Measurements from ENCODE around the gene CEP350. TPM values are rescaled to one million over a fixed set of nuclear protein-coding genes. Genes with fewer than 3 reads are reported as not detected.

The CEP350 gene
- total and polyA plus RNA-seq, 2 of the 4 experiments (the other 2 are of a cell fraction), result 5.0 to 36.4 TPM

- dilution Hi-C loops (cut with HindIII; ENCODE audit: low sequenced_read_pairs, unreplicated experiment), result no loop called here
- Histone ChIP-seq H4K91ac (ENCODE audit: insufficient read depth, low read depth, low read length) (no peak overlapping the region), H3K18ac (ENCODE audit: low read depth, low read length) (no peak overlapping the region), H3K23ac (ENCODE audit: low read depth, low read length) (no peak overlapping the region), H2AK9ac (replicated peaks; ENCODE audit: low read depth, low read length, poor library complexity) (no peak overlapping the region), H2BK20ac (ENCODE audit: low read depth, low read length) (no peak overlapping the region), H4K5ac (ENCODE audit: low read depth, low read length) (no peak overlapping the region), H2BK120ac (ENCODE audit: low read depth, low read length) (no peak overlapping the region), H3K79me1 (ENCODE audit: low read depth in 1 of 2, low read length in 2 of 2) (no peaks in the 10 kb centered on the region), H2AK5ac (ENCODE audit: low read depth, low read length) (no peak overlapping the region), H2BK15ac (ENCODE audit: low read depth, low read length) (no peak overlapping the region), H4K20me1 (ENCODE audit: insufficient read depth, low read length) (no peaks in the 10 kb centered on the region), H3K27me3 (ENCODE audit: control insufficient read depth, insufficient read depth, low read length) (no peaks in the 10 kb centered on the region), H3K27ac (ENCODE audit: insufficient read depth, low read length) (no peak overlapping the region), H3K4me1 (ENCODE audit: control insufficient read depth, insufficient read depth, low read length) (peaks cover 6% of the 10 kb centered on the region), H3K4me3 (ENCODE audit: insufficient read depth, low read depth, low read length) (no peak overlapping the region), H3K56ac (ENCODE audit: extremely low read depth, insufficient read depth, low read length) (no peak overlapping the region), H2BK5ac (ENCODE audit: low read depth, low read length, poor library complexity, severe bottlenecking) (no peak overlapping the region), H3K9ac (ENCODE audit: low read depth, low read length) (no peak overlapping the region), H3K9me1 (ENCODE audit: insufficient read depth, low read length) (no peaks in the 10 kb centered on the region), H3K9me3 (ENCODE audit: control insufficient read depth, insufficient read depth, low read length) (no peaks in the 10 kb centered on the region), H3K36me3 (ENCODE audit: control insufficient read depth, insufficient read depth, low read length) (no peaks in the 10 kb centered on the region), H3K4ac (ENCODE audit: low read depth, low read length) (no peak overlapping the region), H4K8ac (ENCODE audit: low read depth in 2 of 2, low read length in 2 of 2) (no peak overlapping the region; a peak in 1 of 4 replicates), H2AFZ (replicated peaks; ENCODE audit: low read length, poor library complexity) (no peak overlapping the region), H3K14ac (replicated peaks; ENCODE audit: low read depth, low read length) (no peak overlapping the region), H3K4me2 (ENCODE audit: low read depth, low read length) (no peak overlapping the region)
- DNase-seq (no peak), ATAC-seq (ENCODE audit: low read depth) (no peak)
- ChIA-PET CTCF (no interaction called here), POLR2A (ENCODE audit: unreplicated experiment) (no interaction called here)
- no TSS peak for BruUV-seq (replicated peaks)
- in situ Hi-C loops (cut with MboI; ENCODE audit: low sequenced_read_pairs), result no loop called here
- intact Hi-C loops (cut with micrococcal nuclease), result no loop called here
- TF ChIP-seq MAFK (IDR thresholded peaks at IDR 0.05; ENCODE audit: low read depth, low read length) (no peak), CTCF (conservative IDR thresholded peaks at IDR 0.05; ENCODE audit: low read depth, low read length) (no peak), USF2 (IDR thresholded peaks at IDR 0.05; ENCODE audit: low read depth, low read length) (no peak), MAZ (IDR thresholded peaks at IDR 0.05; ENCODE audit: borderline replicate concordance, low read depth, low read length) (no peak), RCOR1 (IDR thresholded peaks at IDR 0.05; ENCODE audit: insufficient replicate concordance, low read length) (no peak), ELK1 (IDR thresholded peaks at IDR 0.05; ENCODE audit: borderline replicate concordance, low read depth, low read length) (no peak), MXI1 (IDR thresholded peaks at IDR 0.05; ENCODE audit: borderline replicate concordance, low read depth, low read length) (no peak), RAD21 (IDR thresholded peaks at IDR 0.05; ENCODE audit: low read length) (no peak), POLR2A (IDR thresholded peaks at IDR 0.05; ENCODE audit: low read depth, low read length) (no peak), BHLHE40 (IDR thresholded peaks at IDR 0.05; ENCODE audit: low read depth, low read length) (no peak), FOS (IDR thresholded peaks at IDR 0.05; ENCODE audit: low read depth, low read length) (no peak), RFX5 (IDR thresholded peaks at IDR 0.05; ENCODE audit: low read depth, low read length) (no peak), CEBPB (IDR thresholded peaks at IDR 0.05; ENCODE audit: low read depth, low read length) (no peak), SMC3 (IDR thresholded peaks at IDR 0.05; ENCODE audit: low read depth, low read length) (no peak)
- WGBS, 2 experiments (ENCODE audit: extremely low coverage in 2 of 2, insufficient read length in 1 of 2), result 80% methylated on average over 1 of the region's 6 CpGs; no CpG with 5 or more reads in 1 of the 2 experiments
Observed at GRCh38 chr1:180141381-180141934, 186.8 kb downstream of the CEP350 start.
